Epithelial cell of esophagus (primary cell): ENCODE data around the gene PACS1.

Experiments used
- DNase-seq: peaks from one replicate; pipeline ENCODE4 v3.0.0; 2010; ENCODE audit warnings: low read depth
- H3K4me3 ChIP-seq: 2 replicates; pipeline ENCODE4 v1.5.1; 2011; ENCODE audit warnings: mild to moderate bottlenecking, low read length, control low read depth
- TF ChIP-seq, protein P1 (sequence below): IDR thresholded peaks from 2 replicates; pipeline ENCODE4 v1.5.1; 2011; ENCODE audit warnings: low read depth, mild to moderate bottlenecking, low read length, control low read depth, inconsistent platforms; ENCODE audit not compliant: insufficient read depth; ENCODE audit errors: missing control alignments

Gene PACS1

DNA sequence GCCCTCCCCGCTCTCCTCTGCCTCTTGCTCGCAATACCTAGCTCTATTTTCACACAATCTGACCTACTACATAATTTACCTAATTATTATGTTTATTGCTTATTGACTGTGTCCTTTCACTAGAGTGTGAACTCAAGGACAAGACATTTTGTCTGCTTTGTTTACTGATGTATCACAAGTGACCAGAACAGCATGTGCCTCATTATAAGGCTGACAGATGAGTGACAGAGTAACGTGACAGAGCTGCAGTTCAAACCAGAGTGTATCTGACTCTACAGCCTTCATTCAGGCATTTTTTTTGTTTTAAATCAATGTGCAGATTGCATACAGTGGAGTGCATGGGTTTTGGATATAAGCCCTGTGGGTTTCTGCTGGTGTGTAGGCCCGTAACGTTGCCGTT is 116.4 kb downstream of the PACS1 start:
- H3K4me3 ChIP-seq, result no peak overlapping the region
- TF ChIP-seq, protein P1, sequence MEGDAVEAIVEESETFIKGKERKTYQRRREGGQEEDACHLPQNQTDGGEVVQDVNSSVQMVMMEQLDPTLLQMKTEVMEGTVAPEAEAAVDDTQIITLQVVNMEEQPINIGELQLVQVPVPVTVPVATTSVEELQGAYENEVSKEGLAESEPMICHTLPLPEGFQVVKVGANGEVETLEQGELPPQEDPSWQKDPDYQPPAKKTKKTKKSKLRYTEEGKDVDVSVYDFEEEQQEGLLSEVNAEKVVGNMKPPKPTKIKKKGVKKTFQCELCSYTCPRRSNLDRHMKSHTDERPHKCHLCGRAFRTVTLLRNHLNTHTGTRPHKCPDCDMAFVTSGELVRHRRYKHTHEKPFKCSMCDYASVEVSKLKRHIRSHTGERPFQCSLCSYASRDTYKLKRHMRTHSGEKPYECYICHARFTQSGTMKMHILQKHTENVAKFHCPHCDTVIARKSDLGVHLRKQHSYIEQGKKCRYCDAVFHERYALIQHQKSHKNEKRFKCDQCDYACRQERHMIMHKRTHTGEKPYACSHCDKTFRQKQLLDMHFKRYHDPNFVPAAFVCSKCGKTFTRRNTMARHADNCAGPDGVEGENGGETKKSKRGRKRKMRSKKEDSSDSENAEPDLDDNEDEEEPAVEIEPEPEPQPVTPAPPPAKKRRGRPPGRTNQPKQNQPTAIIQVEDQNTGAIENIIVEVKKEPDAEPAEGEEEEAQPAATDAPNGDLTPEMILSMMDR, result no peak
- DNase-seq, result no peak

DNA sequence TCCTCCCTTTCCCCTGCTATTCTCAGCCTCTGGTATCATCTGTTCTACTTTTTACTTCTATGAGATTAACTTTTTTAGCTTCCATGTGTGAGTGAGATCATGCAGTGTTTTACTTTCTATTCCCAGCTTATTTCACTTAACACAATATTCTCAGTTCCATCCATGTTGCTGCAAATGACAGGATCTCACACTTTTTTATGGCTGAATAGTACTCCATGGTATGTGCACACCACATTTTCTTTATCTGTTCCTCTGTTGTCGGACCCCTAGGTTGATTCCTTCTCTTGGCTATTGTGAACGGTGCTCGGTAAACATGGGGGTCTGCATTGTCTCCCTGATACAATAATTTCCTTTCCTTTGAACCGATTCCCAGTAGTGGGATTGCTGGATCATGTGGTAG is 117.4 kb downstream of the PACS1 start:
- no peak for DNase-seq
- TF ChIP-seq, protein P1, result no peak
- H3K4me3 ChIP-seq, result no peak overlapping the region

DNA sequence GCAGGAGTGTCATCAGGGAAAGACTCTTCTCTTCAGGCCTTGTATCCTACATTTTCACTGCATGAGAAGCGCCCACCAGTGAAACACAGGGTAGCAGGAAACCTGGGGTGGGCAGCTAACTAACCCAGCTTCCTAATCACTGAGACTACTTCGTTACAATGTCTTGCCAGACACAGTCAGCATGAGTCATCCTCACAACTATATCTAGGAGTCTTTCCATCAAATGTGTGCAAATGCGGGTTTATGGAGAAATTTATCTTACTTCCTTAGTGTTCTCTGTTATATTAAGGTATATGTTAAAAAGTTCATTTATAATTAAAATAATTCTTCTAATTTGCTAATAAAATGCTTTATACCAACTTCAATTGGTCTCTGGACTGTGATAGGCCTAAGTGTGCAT is 118.5 kb downstream of the PACS1 start:
- TF ChIP-seq, protein P1, result no peak
- DNase-seq, result peak; percentile 66
- H3K4me3 ChIP-seq, result no peak overlapping the region

DNA sequence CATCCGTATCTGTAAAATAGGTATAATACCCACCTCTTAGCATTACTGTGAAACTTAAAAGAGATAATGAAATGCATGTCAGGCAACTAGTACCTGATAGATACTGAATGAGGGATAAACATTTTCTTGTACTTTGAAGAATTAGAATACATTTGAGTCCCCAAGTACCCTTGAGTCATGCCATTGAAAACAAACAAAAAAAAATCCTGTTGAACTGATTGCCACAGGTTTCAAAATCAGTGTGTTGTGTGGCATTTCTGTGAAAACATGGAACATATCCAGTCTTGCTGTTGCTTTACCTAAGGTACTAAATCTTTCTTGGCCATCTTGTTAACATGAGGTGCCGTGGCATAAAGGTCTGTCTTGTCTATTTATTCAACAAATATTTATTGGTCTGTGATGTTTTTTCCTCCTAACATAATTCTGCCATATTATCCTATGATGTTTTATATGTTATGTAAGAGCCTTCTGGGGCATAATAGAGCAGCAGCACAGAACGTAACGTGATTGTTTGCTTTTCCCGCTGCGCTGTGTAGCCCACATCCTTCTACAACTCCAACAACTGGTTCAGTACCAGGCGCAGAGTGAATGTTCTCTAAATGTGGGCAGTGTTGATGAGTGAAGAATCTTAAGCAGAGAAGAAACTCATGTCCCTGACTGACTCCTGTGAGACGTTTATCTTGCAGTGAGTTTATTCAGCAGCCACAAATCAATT is 119.1 kb downstream of the PACS1 start:
- no peak for DNase-seq
- H3K4me3 ChIP-seq, result no peak overlapping the region
- TF ChIP-seq, protein P1, result no peak

DNA sequence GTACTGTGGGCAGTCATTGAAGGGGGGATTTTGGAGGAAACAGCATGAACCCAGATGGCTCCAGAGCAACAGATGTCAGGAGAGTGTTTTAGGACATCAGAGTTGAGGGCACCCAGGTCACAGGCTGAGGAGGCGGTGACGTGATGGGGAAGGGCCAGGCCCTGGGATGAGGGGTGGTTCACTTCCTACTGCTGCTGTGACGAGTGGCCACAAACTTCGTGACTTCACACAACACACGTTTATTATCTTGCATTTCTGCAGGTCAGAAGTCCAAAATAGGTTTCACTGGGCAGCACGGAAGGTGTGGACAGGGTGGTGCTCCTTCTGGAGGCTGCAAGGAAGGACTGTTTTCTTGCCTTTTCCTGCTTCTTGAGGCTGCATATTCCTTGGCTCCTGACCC is 120.7 kb downstream of the PACS1 start:
- TF ChIP-seq, protein P1, result no peak
- H3K4me3 ChIP-seq, result no peak overlapping the region
- no peak for DNase-seq

DNA sequence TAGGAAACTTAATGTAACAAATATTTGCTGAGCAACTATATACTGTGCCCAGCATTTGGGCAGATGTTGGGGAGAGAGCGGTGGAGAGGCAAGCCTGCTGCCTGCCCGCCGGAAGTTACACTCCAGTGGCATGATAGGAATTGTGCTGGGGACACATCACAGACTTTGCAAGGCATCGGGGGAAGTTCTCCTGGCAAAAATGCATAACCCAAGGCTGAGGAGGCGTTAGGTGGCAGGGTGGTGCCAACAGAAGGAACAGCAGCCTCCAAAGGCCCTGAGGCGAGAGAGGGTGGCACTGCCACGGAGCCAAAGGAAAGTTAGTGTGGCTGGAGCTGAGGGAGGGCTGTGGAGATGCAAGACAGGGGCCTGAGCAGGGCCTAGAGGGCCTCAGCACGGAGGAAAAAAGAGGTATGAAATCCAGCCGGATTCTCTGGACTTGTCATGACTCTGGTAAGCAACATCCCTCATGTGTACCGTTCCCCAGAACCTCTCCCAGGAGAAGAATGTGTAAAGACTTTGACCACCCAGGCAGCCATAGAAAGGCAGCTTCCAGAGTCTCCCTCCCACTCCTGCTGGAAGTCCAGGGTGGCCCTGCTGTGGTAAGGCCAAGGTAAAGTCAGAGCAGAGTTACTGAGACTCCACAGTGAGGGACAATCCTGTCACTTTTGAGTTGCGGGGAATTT is 122.2 kb downstream of the PACS1 start:
- peak; percentile 8 for DNase-seq
- no peak overlapping the region for H3K4me3 ChIP-seq
- TF ChIP-seq, protein P1, result no peak

DNA sequence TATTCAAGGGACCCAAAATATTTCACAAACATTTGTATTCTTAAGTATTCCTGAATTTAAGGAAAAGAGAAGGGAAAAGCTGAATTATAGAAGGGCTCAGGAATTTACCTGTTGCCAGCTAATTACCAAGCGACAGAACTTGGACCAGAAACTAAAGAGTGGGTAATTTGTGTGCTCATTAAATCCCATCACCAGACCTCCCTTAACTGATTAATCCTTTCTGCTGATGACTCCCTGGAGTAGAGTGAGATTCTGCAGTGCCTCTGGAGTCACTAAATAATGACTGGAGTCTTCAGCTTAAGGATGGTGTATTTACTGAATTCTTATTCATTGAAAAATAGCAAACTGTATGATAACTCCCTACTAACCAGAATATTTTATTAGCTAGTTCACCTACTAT is 124.3 kb downstream of the PACS1 start:
- DNase-seq, result no peak
- TF ChIP-seq, protein P1, result no peak

More for the DNA sequence above, 124.3 kb downstream of the PACS1 start:
- H3K4me3 ChIP-seq, result no peak overlapping the region
